ENCODE results near the gene LAMC3.

Gene LAMC3

DNA sequence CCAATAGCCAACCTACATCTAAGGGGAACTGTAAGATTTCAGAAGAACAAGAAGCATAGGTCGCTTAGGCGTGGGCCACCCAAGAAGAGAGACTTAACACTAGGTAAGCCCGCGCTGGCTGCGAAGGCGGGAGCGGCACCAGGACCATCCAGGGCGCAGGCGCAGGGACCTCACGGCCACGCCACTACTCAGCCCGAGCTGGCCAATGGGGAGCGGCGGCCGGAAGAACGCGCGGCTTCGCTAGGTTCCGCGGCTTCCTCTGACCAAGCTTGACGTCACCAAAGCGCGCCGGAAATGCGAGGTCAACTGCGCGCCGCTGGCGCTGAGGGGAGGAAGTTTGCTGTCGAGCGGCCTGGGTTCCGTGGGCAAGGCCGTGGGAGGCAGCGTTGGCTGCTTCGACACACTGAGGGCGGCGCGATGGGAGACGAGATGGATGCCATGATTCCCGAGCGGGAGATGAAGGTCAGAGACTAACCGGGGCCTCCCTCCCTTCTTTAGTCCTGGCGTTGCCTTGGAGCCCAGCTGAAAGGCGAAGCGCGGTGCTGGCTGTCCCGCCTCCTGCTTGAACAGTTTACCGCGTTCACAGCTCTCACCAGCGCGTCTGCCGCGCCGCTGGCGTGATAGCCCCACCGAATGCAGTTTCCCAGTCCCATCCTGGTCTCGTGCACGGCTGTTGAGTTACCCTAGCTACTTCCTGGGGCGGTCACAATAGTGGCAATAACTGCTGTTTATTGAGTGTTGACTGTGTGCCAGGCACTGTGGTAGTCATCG, 116.5 kb downstream of the LAMC3 start, which contains the start of gene NUP214:
TSS of gene NUP214 (plus strand) at position 299 of the 771 bp plus-strand sequence. CDS start at position 418, 119 bp downstream.
- DNase-seq = peak; percentile 100

DNA sequence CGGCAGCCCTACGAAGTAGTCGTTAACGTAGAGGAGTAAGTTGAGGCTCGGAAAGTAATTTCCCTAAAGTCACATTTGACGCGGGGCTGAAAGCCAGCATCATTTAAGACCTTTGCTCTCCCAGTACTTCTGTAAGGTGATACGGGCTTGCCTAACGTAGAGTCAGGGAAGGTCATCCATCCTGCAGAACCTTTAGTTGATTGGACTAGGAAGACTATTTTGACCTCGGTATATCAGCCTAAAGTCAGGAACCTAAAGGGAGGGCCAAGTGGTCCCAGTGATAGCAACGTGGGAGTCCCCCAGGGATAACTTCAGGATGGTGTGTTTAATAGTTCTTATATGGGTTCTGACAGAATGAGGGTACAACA, 117.1 kb downstream of the LAMC3 start:
- DNase-seq = no peak

DNA sequence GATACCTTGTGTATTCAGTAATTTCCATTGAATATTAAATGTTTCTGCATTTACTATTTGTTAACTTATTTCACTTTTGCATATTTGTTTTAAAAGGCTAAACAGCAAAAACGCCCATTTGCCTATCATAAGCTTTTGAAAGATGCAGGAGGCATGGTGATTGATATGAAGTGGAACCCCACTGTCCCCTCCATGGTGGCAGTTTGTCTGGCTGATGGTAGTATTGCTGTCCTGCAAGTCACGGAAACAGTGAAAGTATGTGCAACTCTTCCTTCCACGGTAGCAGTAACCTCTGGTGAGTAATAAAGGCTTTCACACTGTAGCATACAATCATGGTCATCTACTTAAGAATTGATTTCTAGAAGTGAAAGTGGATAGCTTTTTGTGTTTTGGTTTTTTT, 120.2 kb downstream of the LAMC3 start:
- DNase-seq = no peak

GRCh38 chr9:131138676-131139075, 129.7 kb downstream of the LAMC3 start:
- DNase-seq = no peak

DNA sequence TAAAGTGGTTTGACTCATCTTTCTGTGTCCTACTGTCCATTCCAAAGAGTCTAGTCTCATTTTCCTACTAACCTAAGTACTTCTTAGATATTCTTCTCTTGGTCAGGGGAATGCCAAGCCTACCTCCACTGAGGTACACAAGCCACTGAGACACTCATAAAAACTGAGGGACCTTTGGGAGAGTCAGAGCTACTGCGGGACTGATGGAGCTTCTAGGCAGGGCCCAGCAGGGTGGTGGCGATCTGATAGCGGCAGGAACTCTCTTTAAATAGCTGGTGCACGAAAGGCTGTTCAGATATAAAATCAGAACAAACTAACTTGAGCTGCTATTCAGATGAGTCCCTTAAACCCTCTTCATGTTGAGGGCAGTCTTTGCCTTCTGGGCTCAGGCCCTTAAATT, 131.1 kb downstream of the LAMC3 start:
- DNase-seq = no peak

GRCh38 chr9:131140550-131140949, 131.6 kb downstream of the LAMC3 start:
- DNase-seq = no peak

GRCh38 chr9:131142160-131142559, 133.2 kb downstream of the LAMC3 start:
- DNase-seq = no peak

Measured in right forelimb (tissue), 1 donor.